Measurements from ENCODE around the gene NEK9.
A peak's percentile ranks its signal among the peaks of the same experiment; 100 is the strongest.
"Not testable (repeated sequence)": the region's sequence is repeated elsewhere in the genome, so short reads cannot be mapped to it uniquely, and the experiment has no call there.

NEK9 gene

GRCh38 chr14:75107186-75107585 is 19.7 kb downstream of the NEK9 start:
- DNase-seq (ENCODE audit: low read depth, low spot score) = no peak

- no peak for DNase-seq (ENCODE audit: low read depth, low spot score)
Observed at GRCh38 chr14:75101491-75101890, 25.4 kb downstream of the NEK9 start.

GRCh38 chr14:75098682-75099081 is 28.2 kb downstream of the NEK9 start:
- no peak for DNase-seq (ENCODE audit: low read depth, low spot score)

- no peak for DNase-seq (ENCODE audit: low read depth, low spot score)
Observed at GRCh38 chr14:75098212-75098611, 28.6 kb downstream of the NEK9 start.

- DNase-seq (ENCODE audit: low read depth, low spot score) = no peak
Observed at GRCh38 chr14:75096959-75097358, 29.9 kb downstream of the NEK9 start.

GRCh38 chr14:75095690-75096089 is 31.2 kb downstream of the NEK9 start:
- DNase-seq (ENCODE audit: low read depth, low spot score) = no peak

- no peak for DNase-seq (ENCODE audit: low read depth, low spot score)
Observed at GRCh38 chr14:75094896-75095295, 32.0 kb downstream of the NEK9 start.

- no peak for DNase-seq (ENCODE audit: low read depth, low spot score)
Observed at GRCh38 chr14:75092698-75093097, 34.1 kb downstream of the NEK9 start.

- no peak for DNase-seq (ENCODE audit: low read depth, low spot score)
Observed at GRCh38 chr14:75091251-75091650, 35.6 kb downstream of the NEK9 start.

- no peak for DNase-seq (ENCODE audit: low read depth, low spot score)
Observed at GRCh38 chr14:75090353-75090752, 36.5 kb downstream of the NEK9 start.

GRCh38 chr14:75088566-75089373 is 38.1 kb downstream of the NEK9 start:
- DNase-seq (ENCODE audit: low read depth, low spot score) = peak; percentile 15

- DNase-seq (ENCODE audit: low read depth, low spot score) = no peak
Observed at GRCh38 chr14:75088153-75088552, 38.7 kb downstream of the NEK9 start.

- no peak for DNase-seq (ENCODE audit: low read depth, low spot score)
Observed at GRCh38 chr14:75084513-75084912, 42.3 kb downstream of the NEK9 start.

- no peak for DNase-seq (ENCODE audit: low read depth, low spot score)
Observed at GRCh38 chr14:75083271-75083670, 43.6 kb downstream of the NEK9 start.

- no peak for DNase-seq (ENCODE audit: low read depth, low spot score)
Observed at GRCh38 chr14:75081660-75082229, 45.1 kb downstream of the NEK9 start.

- DNase-seq (ENCODE audit: low read depth, low spot score) = no peak
Observed at GRCh38 chr14:75079521-75079920, 47.3 kb downstream of the NEK9 start.

- no peak for DNase-seq (ENCODE audit: low read depth, low spot score)
Observed at GRCh38 chr14:75077794-75078193, 49.1 kb downstream of the NEK9 start.

GRCh38 chr14:75070383-75070782 is 56.5 kb downstream of the NEK9 start:
- DNase-seq (ENCODE audit: low read depth, low spot score) = no peak

- no peak for DNase-seq (ENCODE audit: low read depth, low spot score)
Observed at GRCh38 chr14:75069811-75070145, 57.1 kb downstream of the NEK9 start.

GRCh38 chr14:75069121-75069810 is 57.6 kb downstream of the NEK9 start, which contains the start of gene ZC2HC1C:
ZC2HC1C (plus strand) TSS chr14:75069641; CDS start chr14:75070574, 933 bp downstream.
- DNase-seq (ENCODE audit: low read depth, low spot score) = peak; percentile 10

GRCh38 chr14:75068294-75069120 is 58.3 kb downstream of the NEK9 start:
- DNase-seq (ENCODE audit: low read depth, low spot score) = no peak

- not testable (repeated sequence) for DNase-seq (ENCODE audit: low read depth, low spot score)
Observed at GRCh38 chr14:75067765-75068164, 59.1 kb downstream of the NEK9 start.
